ENCODE measurements around the gene CACNB2.
A peak's percentile ranks its signal among the peaks of the same experiment; 100 is the strongest.
"Not testable (repeated sequence)": the region's sequence is repeated elsewhere in the genome, so short reads cannot be mapped to it uniquely, and the experiment has no call there.

CACNB2 gene

GRCh38 chr10:18202680-18203460, 62.6 kb downstream of the CACNB2 start:
- FAIRE-seq, result peak; percentile 17

GRCh38 chr10:18203471-18203870, 63.2 kb downstream of the CACNB2 start:
- peak; percentile 55 for FAIRE-seq

- FAIRE-seq, result peak; percentile 89
Measured at GRCh38 chr10:18204039-18204835, 64.0 kb downstream of the CACNB2 start.

GRCh38 chr10:18205098-18205834, 65.0 kb downstream of the CACNB2 start:
- FAIRE-seq, result no peak

- FAIRE-seq, result not testable (repeated sequence)
Measured at GRCh38 chr10:18208186-18208585, 68.0 kb downstream of the CACNB2 start.

GRCh38 chr10:18209241-18209640, 69.0 kb downstream of the CACNB2 start:
- no peak for FAIRE-seq

- no peak for FAIRE-seq
Measured at GRCh38 chr10:18210711-18211110, 70.5 kb downstream of the CACNB2 start.

GRCh38 chr10:18211862-18212261, 71.6 kb downstream of the CACNB2 start:
- FAIRE-seq, result no peak

GRCh38 chr10:18213271-18213670, 73.0 kb downstream of the CACNB2 start:
- no peak for FAIRE-seq

GRCh38 chr10:18214691-18215563, 74.7 kb downstream of the CACNB2 start:
- FAIRE-seq, result peak; percentile 98

- peak; percentile 88 for FAIRE-seq
Measured at GRCh38 chr10:18216482-18216881, 76.3 kb downstream of the CACNB2 start.

GRCh38 chr10:18217577-18217976, 77.4 kb downstream of the CACNB2 start:
- no peak for FAIRE-seq

GRCh38 chr10:18219146-18219545, 78.9 kb downstream of the CACNB2 start:
- FAIRE-seq, result no peak

GRCh38 chr10:18221123-18221522, 80.9 kb downstream of the CACNB2 start:
- no peak for FAIRE-seq

- FAIRE-seq, result no peak
Measured at GRCh38 chr10:18221882-18222281, 81.7 kb downstream of the CACNB2 start.

- no peak for FAIRE-seq
Measured at GRCh38 chr10:18222866-18223265, 82.6 kb downstream of the CACNB2 start.

GRCh38 chr10:18223898-18224297, 83.7 kb downstream of the CACNB2 start:
- peak; percentile 56 for FAIRE-seq

GRCh38 chr10:18224626-18225445, 84.6 kb downstream of the CACNB2 start:
- no peak for FAIRE-seq

- FAIRE-seq, result no peak
Measured at GRCh38 chr10:18226336-18226735, 86.1 kb downstream of the CACNB2 start.

GRCh38 chr10:18229826-18230225, 89.6 kb downstream of the CACNB2 start:
- no peak for FAIRE-seq

GRCh38 chr10:18230794-18231193, 90.6 kb downstream of the CACNB2 start:
- FAIRE-seq, result no peak

Measured in islet of Langerhans (tissue), 1 donor.